ENCODE data around the gene CD74.
A peak's percentile ranks its signal among the peaks of the same experiment; 100 is the strongest.

Gene CD74

GRCh38 chr5:150358261-150359095 lies 54.2 kb downstream of the CD74 start:
- peak; percentile 71 for DNase-seq (ENCODE audit: low spot score)

- DNase-seq (ENCODE audit: low spot score): peak; percentile 96
These were observed 55.1 kb downstream of the CD74 start, which contains the start of gene TCOF1 for GRCh38 chr5:150357326-150358260. TCOF1 (plus strand) TSS chr5:150357697; CDS start chr5:150357747, 50 bp downstream.

DNA sequence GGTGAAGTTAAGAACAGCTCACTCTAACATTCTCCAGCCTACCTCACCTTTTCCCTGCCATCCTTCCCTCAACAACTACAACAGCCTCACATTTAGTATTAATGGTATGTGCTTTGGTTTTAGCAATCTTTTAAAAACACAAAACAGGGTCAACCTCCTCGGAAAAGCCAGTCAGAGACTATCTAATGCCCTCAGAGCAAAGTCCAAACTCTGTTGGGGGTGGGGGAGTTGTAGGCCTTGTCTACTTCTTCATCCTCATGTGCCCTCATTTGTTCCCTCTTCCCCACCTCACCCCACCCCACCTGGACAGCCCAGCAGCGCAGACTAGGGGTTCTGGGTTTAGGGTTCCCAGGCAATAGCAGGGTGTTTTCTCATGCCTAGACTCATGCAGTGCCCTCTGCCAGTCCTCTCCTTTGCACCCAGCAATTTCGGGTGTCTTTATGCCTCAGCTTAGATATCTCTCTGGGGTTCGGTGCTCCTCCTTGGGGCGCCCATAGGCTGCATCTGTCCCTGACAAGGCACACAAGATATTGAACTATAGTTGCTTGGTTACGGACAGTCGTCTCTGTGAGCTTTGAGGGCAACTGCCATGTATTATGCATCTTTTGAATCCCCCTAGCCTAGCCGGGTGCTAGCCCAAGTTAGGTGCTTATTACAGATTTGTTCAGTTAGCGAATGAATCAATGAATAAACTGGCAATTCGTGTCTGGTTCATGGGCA lies 56.0 kb downstream of the CD74 start:
- DNase-seq (ENCODE audit: low spot score): peak; percentile 4

DNA sequence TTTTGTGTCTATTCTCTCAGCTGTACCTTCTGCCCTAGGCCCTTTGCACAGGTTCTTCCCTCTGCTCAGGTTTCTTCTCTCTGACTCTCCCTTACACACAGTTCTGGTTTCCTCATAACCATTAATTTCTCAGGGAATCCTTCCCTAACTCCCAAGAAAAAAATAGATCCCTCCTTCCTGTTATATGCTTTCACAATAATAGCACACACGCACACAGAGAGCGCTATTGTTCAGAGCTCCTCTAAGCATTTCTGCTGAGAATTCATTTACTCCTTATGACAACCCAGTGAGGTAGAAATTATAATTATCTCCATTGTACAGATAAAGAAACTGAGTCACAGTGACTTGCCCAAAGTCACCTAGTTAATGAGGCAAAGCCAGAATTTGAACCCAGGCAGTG lies 56.9 kb downstream of the CD74 start:
- no peak for DNase-seq (ENCODE audit: low spot score)

- DNase-seq (ENCODE audit: low spot score): no peak
These were observed 59.6 kb downstream of the CD74 start for GRCh38 chr5:150353032-150353675.

- peak; percentile 61 for DNase-seq (ENCODE audit: low spot score)
These were observed 60.3 kb downstream of the CD74 start for GRCh38 chr5:150352244-150353031.
